GM23338 (cell line): Measurements from ENCODE around the gene ASPHD1. TPM values are rescaled to one million over a fixed set of nuclear protein-coding genes. Genes with fewer than 3 reads are reported as not detected.
"Not testable (repeated sequence)": the region's sequence is repeated elsewhere in the genome, so short reads cannot be mapped to it uniquely, and the experiment has no call there.

Experiments used
- ATAC-seq: fragments of 200-7000 bp; cut with Tn5 transposase; 3 replicates; pipeline ENCODE4 v1.9.1; 2020
- DNase-seq: peaks from one replicate; pipeline ENCODE4 v3.0.0-alpha.2; 2015; ENCODE audit warnings: low spot score
- H2AFZ ChIP-seq: fragments of 200-600 bp; sonication (generic); 2 replicates; pipeline ENCODE4 v1.8.0; 2016; ENCODE audit warnings: antibody characterized with exemption, mild to moderate bottlenecking, moderate library complexity
- H3F3A ChIP-seq: fragments of 200-600 bp; sonication (generic); replicated peaks from 2 replicates; pipeline ENCODE4 v1.8.0; 2017; ENCODE audit warnings: antibody characterized with exemption, mixed run types, low read depth
- H3K27ac ChIP-seq: fragments of 200-600 bp; sonication (generic); 2 replicates; pipeline ENCODE4 v1.6.1; 2016; ENCODE audit warnings: low read depth
- H3K27me3 ChIP-seq: fragments of 200-600 bp; sonication (generic); 2 replicates; pipeline ENCODE4 v1.8.0; 2016; ENCODE audit warnings: mild to moderate bottlenecking, mixed run types, moderate library complexity; ENCODE audit not compliant: insufficient read depth
- H3K36me3 ChIP-seq: fragments of 200-600 bp; sonication (generic); 2 replicates; pipeline ENCODE4 v1.8.0; 2016; ENCODE audit warnings: mild to moderate bottlenecking; ENCODE audit not compliant: insufficient read depth
- H3K4me1 ChIP-seq: fragments of 200-600 bp; sonication (generic); 2 replicates; pipeline ENCODE4 v1.8.0; 2016; ENCODE audit warnings: mild to moderate bottlenecking, moderate library complexity; ENCODE audit not compliant: insufficient read depth
- H3K4me2 ChIP-seq: fragments of 200-600 bp; sonication (generic); 2 replicates; pipeline ENCODE4 v1.7.1; 2017; ENCODE audit warnings: mixed run types
- H3K4me3 ChIP-seq: fragments of 200-600 bp; sonication (generic); 2 replicates; pipeline ENCODE4 v1.6.1; 2016; ENCODE audit warnings: mixed run types
- H3K79me2 ChIP-seq: fragments of 200-600 bp; sonication (generic); replicated peaks from 2 replicates; pipeline ENCODE4 v1.8.0; 2017; ENCODE audit warnings: mild to moderate bottlenecking; ENCODE audit not compliant: insufficient read depth
- H3K9me2 ChIP-seq: fragments of 200-600 bp; sonication (generic); 2 replicates; pipeline ENCODE4 v1.8.0; 2017; ENCODE audit not compliant: insufficient read depth
- H4K20me1 ChIP-seq: fragments of 200-600 bp; sonication (generic); replicated peaks from 2 replicates; pipeline ENCODE4 v1.8.0; 2017; ENCODE audit warnings: mild to moderate bottlenecking; ENCODE audit not compliant: insufficient read depth
- H3K27ac Mint-ChIP-seq: 2 replicates; pipeline ENCODE4 v1.8.0; 2020; ENCODE audit warnings: inconsistent platforms, mild to moderate bottlenecking, moderate library complexity, mixed read lengths
- H3K27me3 Mint-ChIP-seq: 3 replicates; pipeline ENCODE4 v1.8.0; 2022; ENCODE audit warnings: low read depth, mild to moderate bottlenecking, moderate library complexity, mixed read lengths, inconsistent platforms; ENCODE audit not compliant: insufficient read depth, poor library complexity
- H3K36me3 Mint-ChIP-seq: 3 replicates; pipeline ENCODE4 v1.8.0; 2021; ENCODE audit warnings: low read depth, mild to moderate bottlenecking, inconsistent platforms, moderate library complexity, mixed read lengths
- H3K4me1 Mint-ChIP-seq: 3 replicates; pipeline ENCODE4 v1.8.0; 2020; ENCODE audit warnings: mild to moderate bottlenecking, inconsistent platforms, mixed read lengths
- H3K4me3 Mint-ChIP-seq: 3 replicates; pipeline ENCODE4 v1.8.0; 2021; ENCODE audit warnings: moderate library complexity, mild to moderate bottlenecking, inconsistent platforms, mixed read lengths
- H3K9me3 Mint-ChIP-seq: 3 replicates; pipeline ENCODE4 v1.8.0; 2020; ENCODE audit warnings: moderate library complexity, mild to moderate bottlenecking, inconsistent platforms, mixed read lengths
- CREB1 ChIP-seq: fragments of 250-450 bp; sonication (Bioruptor Pico); IDR thresholded peaks from 2 replicates; pipeline ENCODE4 v1.5.0; 2020; ENCODE audit warnings: low read depth, mild to moderate bottlenecking, moderate library complexity
- EZH2 ChIP-seq: fragments of 200-600 bp; sonication (generic); IDR thresholded peaks from one replicate; pipeline ENCODE4 v1.8.0; 2017; ENCODE audit warnings: antibody characterized with exemption, mild to moderate bottlenecking, low read depth; ENCODE audit not compliant: unreplicated experiment
- EZH2phosphoT487 ChIP-seq: fragments of 200-600 bp; sonication (generic); IDR thresholded peaks from one replicate; pipeline ENCODE4 v1.8.1; 2018; ENCODE audit warnings: antibody characterized with exemption; ENCODE audit not compliant: unreplicated experiment
- JUNB ChIP-seq: IDR thresholded peaks from one replicate; pipeline ENCODE4 v1.6.1; 2016; ENCODE audit warnings: antibody characterized with exemption; ENCODE audit not compliant: unreplicated experiment
- NANOG ChIP-seq: IDR thresholded peaks from 2 replicates; pipeline ENCODE4 v1.6.1; 2016; ENCODE audit warnings: antibody characterized with exemption, borderline replicate concordance
- POLR2AphosphoS5 ChIP-seq: IDR thresholded peaks from 2 replicates; pipeline ENCODE4 v1.6.1; 2016; ENCODE audit warnings: antibody characterized with exemption, low read depth
- REST ChIP-seq: IDR thresholded peaks from one replicate; pipeline ENCODE4 v1.6.1; 2018; ENCODE audit warnings: antibody characterized with exemption; ENCODE audit not compliant: unreplicated experiment
- ZNF114 ChIP-seq: fragments of 250-450 bp; sonication (Bioruptor Pico); IDR thresholded peaks from 2 replicates; pipeline ENCODE4 v1.5.0; 2020; ENCODE audit warnings: mild to moderate bottlenecking, moderate library complexity
- polyA plus RNA-seq: library from polyadenylated mRNA; unstranded; fragments of >200 nt; fragmentation: Nextera tagmentation; extraction: Ambion mirVana; gene quantifications from 2 replicates; pipeline ENCODE4 v1.2.1, GENCODE V29; 2016
- total RNA-seq: library from RNA; depleted of rRNA; stranded (reverse); fragments of >200 nt; shearing (Covaris generic); gene quantifications from 2 replicates; pipeline ENCODE4 v1.2.3, GENCODE V29; 2014

ASPHD1 gene
- total and polyA plus RNA-seq, 2 experiments from 2014 or later, result 15.5 to 20.6 TPM

- not testable (repeated sequence) for H3K4me3 ChIP-seq, H3F3A ChIP-seq, H3K79me2 ChIP-seq, H3K27me3 Mint-ChIP-seq, H3K4me2 ChIP-seq, DNase-seq, H3K9me2 ChIP-seq, H3K36me3 ChIP-seq, H3K4me3 Mint-ChIP-seq, ATAC-seq, H3K4me1 Mint-ChIP-seq, H3K27ac Mint-ChIP-seq, H3K9me3 Mint-ChIP-seq, H4K20me1 ChIP-seq, H3K27me3 ChIP-seq, H3K4me1 ChIP-seq, H2AFZ ChIP-seq, H3K36me3 Mint-ChIP-seq, H3K27ac ChIP-seq
These were observed 31.2 kb upstream of the ASPHD1 start for GRCh38 chr16:29869067-29869466.

GRCh38 chr16:29871822-29872546, 28.3 kb upstream of the ASPHD1 start:
- H3K27ac ChIP-seq, result no peak overlapping the region
- no peaks in the 10 kb centered on the region for H3K36me3 ChIP-seq
- no peak for DNase-seq
- no peaks in the 10 kb centered on the region for H3K27me3 ChIP-seq
- no peaks in the 10 kb centered on the region for H4K20me1 ChIP-seq
- Mint-ChIP-seq H3K4me3 (no peak overlapping the region), H3K27ac (no peak overlapping the region), H3K27me3 (peaks cover 10% of the 10 kb centered on the region), H3K4me1 (peaks cover 7% of the 10 kb centered on the region), H3K36me3 (0 out of 3 replicates have a peak, but pooled peaks cover 3% of the 10 kb centered on the region), H3K9me3 (no peaks in the 10 kb centered on the region; the same call in 1 of the 3 replicates)
- H2AFZ ChIP-seq, result no peak overlapping the region
- peaks cover 6% of the 10 kb centered on the region; the same call in 1 of the 2 replicates for H3F3A ChIP-seq
- H3K4me3 ChIP-seq, result no peak overlapping the region
- ATAC-seq, result no peak
- H3K79me2 ChIP-seq, result no peaks in the 10 kb centered on the region
- no peak overlapping the region for H3K4me2 ChIP-seq
- TF ChIP-seq EZH2phosphoT487 (no peak), NANOG (no peak), CREB1 (CRISPR knock-in tag) (no peak), POLR2AphosphoS5 (no peak), EZH2 (no peak), REST (no peak), JUNB (no peak), ZNF114 (CRISPR knock-in tag) (no peak)
- H3K4me1 ChIP-seq, result peaks cover 4% of the 10 kb centered on the region
- no peaks in the 10 kb centered on the region for H3K9me2 ChIP-seq
